ENCODE data around the gene ANKS1A. TPM values are rescaled to one million over a fixed set of nuclear protein-coding genes. Genes with fewer than 3 reads are reported as not detected.

ANKS1A gene
- total RNA-seq, 1 experiment from 2014 or later: 26.5 TPM

GRCh38 chr6:35014341-35014740 lies 125.3 kb downstream of the ANKS1A start:
- no peaks in the 10 kb centered on the region for H3K23me2 ChIP-seq (ENCODE audit: insufficient read length, low read depth, low read length, poor library complexity, severe bottlenecking)
- no peaks in the 10 kb centered on the region for H4K20me1 ChIP-seq (ENCODE audit: control insufficient read depth, insufficient read depth, insufficient read length)
- H4K5ac ChIP-seq (ENCODE audit: insufficient read length, low read depth, low read length): no peak overlapping the region
- H3T11ph ChIP-seq (ENCODE audit: low read length): no peak overlapping the region
- H3K4me1 ChIP-seq (ENCODE audit: insufficient read depth, low read length): peaks cover 7% of the 10 kb centered on the region
- WGBS (ENCODE audit: extremely low coverage, insufficient read length, low lambda C conversion rate): no CpG with 5 or more reads among the region's 1 CpG
- no peak overlapping the region for H2BK20ac ChIP-seq (ENCODE audit: low read depth, low read length, poor library complexity, severe bottlenecking)
- no peak overlapping the region for H3K23ac ChIP-seq (ENCODE audit: insufficient read length, low read depth, low read length)
- H3K4me2 ChIP-seq (ENCODE audit: insufficient read depth, insufficient read length, low read length): no peak overlapping the region
- no peak overlapping the region for H2BK120ac ChIP-seq (ENCODE audit: low read depth, low read length, poor library complexity, severe bottlenecking)
- no peak for DNase-seq
- H3K9me3 Mint-ChIP-seq: no peaks in the 10 kb centered on the region
- H3K4me3 Mint-ChIP-seq: no peak overlapping the region
- H3K79me1 ChIP-seq (ENCODE audit: insufficient read depth, low read depth, low read length, poor library complexity, severe bottlenecking): no peaks in the 10 kb centered on the region
- H2AK5ac ChIP-seq (ENCODE audit: insufficient read length, low read length): no peak overlapping the region
- no peak overlapping the region for H2BK15ac ChIP-seq (ENCODE audit: low read depth, low read length)
- no peak overlapping the region for H3K27ac ChIP-seq (ENCODE audit: insufficient read length, low read depth, low read length)
- peaks cover 11 to 25% of the 10 kb centered on the region in 2 experiments for H3K4me1 Mint-ChIP-seq
- H3K79me2 ChIP-seq (ENCODE audit: insufficient read depth, low read length): no peaks in the 10 kb centered on the region
- TF ChIP-seq CTCF (conservative IDR thresholded peaks at IDR 0.05): no peak
- no peak overlapping the region for H3K4ac ChIP-seq (ENCODE audit: low read depth, low read length)
- H2AFZ ChIP-seq (ENCODE audit: low read length): no peak overlapping the region
- H2BK12ac ChIP-seq (ENCODE audit: insufficient read length, low read depth, low read length): no peak overlapping the region
- no peak overlapping the region for H4K8ac ChIP-seq (replicated peaks; ENCODE audit: insufficient read length, low read depth, low read length)
- H4K91ac ChIP-seq (ENCODE audit: insufficient read length, low read depth, low read length): no peak overlapping the region
- no peaks in the 10 kb centered on the region for H3K27me3 ChIP-seq (ENCODE audit: insufficient read depth, low read length)
- peak overlapping the region in 2 of 3 experiments; percentile 5 to 42; a peak in 2 of 7 replicates for H3K27ac Mint-ChIP-seq
- H3K56ac ChIP-seq (ENCODE audit: insufficient read length, low read depth, low read length): no peak overlapping the region
- H3K18ac ChIP-seq (ENCODE audit: insufficient read length, low read depth, low read length): no peak overlapping the region
- H3K9me3 ChIP-seq (ENCODE audit: control insufficient read depth, low read depth, low read length): no peaks in the 10 kb centered on the region
- H3K9ac ChIP-seq (ENCODE audit: extremely low read depth, insufficient read length, low read length): no peak overlapping the region
- peaks cover 7 to 21% (median 13%) of the 10 kb centered on the region in 3 experiments; a peak in 4 of 7 replicates for H3K36me3 Mint-ChIP-seq (ENCODE audit: insufficient read depth in 1 of 3, low read depth in 3 of 3)
- H3K27me3 Mint-ChIP-seq (ENCODE audit: low read depth): no peaks in the 10 kb centered on the region
- no peak overlapping the region for H3K14ac ChIP-seq (ENCODE audit: insufficient read depth, low read length)
- H2BK5ac ChIP-seq (ENCODE audit: insufficient read length, low read length): no peak overlapping the region

Data from H9 (cell line).